Measurements from ENCODE around the gene SMIM9.
A peak's percentile ranks its signal among the peaks of the same experiment; 100 is the strongest.

The SMIM9 gene

DNA sequence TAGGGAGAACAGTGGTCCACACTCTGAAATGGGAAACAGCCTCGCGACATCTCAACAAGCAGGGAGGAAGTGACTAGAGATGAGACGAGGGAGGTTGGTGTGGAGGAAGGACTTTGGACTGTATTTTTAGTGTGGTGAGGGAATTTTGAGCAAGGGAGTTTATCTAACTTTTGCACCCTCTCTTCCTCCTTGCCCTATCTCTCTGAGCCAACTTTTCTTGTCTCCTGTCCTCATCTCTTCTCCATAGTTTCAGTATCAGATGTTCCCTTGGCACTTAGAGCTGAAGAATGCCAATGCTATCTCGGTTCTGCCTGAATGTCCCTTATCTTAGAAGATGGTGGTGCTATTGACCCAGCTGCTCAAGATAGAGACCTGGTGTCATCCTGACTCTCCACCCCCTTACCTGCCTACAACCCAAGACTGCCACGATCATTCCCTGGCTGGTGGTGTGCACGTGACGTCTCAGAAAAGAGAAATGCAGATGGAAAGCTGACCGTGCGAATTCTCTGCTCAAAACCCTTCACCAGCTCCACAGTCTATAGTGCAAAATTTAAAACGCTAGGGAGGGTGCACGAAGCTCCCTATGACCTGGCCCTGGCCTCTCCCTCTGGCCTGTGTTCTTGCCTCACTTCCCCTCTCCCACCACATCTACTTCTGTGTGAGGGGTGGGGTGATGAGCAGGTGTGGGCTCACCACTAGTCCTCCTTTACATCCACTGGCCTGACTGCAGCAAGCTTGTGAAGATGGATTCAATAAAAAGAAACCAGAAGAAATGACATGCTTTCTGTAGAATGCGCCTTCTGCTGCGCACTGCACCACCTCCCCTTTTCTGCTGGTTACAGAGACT is 50.1 kb downstream of the SMIM9 start:
- Mint-ChIP-seq H3K27me3 (ENCODE audit: low read depth) (no peaks in the 10 kb centered on the region), H3K4me3 (peak overlapping the region; percentile 76), H3K9me3 (no peaks in the 10 kb centered on the region), H3K27ac (peak overlapping the region; percentile 74), H3K36me3 (ENCODE audit: low read depth) (peaks cover 42% of the 10 kb centered on the region), H3K4me1 (ENCODE audit: low read depth) (peaks cover 20% of the 10 kb centered on the region)
- DNase-seq (ENCODE audit: low spot score), result no peak

DNA sequence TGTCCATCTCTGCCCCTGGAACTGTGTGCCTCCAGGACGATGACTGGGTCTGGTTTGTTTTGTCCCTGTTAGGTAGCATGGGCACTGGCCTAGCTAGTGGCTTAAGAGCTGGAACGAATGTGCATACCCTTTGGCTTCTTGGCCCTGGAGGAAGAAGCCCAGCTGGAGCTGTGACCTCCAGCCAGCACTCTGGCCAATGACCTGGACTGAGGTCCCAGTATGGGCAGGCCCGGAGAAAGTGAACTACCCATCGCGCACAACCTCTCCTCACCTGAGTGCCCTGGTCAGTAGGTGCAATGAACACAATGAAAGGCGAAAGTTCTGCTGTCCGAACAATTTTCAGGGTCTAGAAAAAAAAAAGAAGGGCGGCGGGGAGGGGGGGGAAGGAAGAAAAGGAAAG is 53.5 kb downstream of the SMIM9 start:
- peaks cover 21% of the 10 kb centered on the region for H3K4me1 Mint-ChIP-seq (ENCODE audit: low read depth)
- no peak for DNase-seq (ENCODE audit: low spot score)
- H3K27ac Mint-ChIP-seq, result no peak overlapping the region
- no peaks in the 10 kb centered on the region for H3K9me3 Mint-ChIP-seq
- peaks cover 52% of the 10 kb centered on the region for H3K36me3 Mint-ChIP-seq (ENCODE audit: low read depth)
- H3K27me3 Mint-ChIP-seq (ENCODE audit: low read depth), result no peaks in the 10 kb centered on the region
- H3K4me3 Mint-ChIP-seq, result no peak overlapping the region

DNA sequence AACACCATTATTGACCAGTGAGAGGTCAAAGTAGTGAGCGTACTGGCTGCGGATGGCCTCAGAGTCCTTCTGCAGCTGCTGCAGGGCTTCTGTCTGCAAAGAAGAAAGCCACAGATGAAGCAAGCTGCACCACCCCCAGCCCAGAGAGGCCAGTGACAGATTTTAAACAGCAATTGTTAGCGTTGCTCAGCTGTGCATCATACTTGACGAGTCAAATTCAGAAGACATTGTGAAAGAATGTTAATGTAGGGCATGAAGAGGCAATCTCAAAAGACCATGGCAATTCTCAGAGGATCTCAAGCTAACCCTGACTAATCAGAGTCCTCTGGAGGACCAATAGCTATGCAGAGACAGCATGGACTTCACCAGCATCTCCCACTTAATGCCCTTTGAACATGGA is 55.2 kb downstream of the SMIM9 start:
- H3K9me3 Mint-ChIP-seq, result no peaks in the 10 kb centered on the region
- no peaks in the 10 kb centered on the region for H3K27me3 Mint-ChIP-seq (ENCODE audit: low read depth)
- peaks cover 56% of the 10 kb centered on the region for H3K36me3 Mint-ChIP-seq (ENCODE audit: low read depth)
- H3K27ac Mint-ChIP-seq, result no peak overlapping the region
- H3K4me1 Mint-ChIP-seq (ENCODE audit: low read depth), result peaks cover 24% of the 10 kb centered on the region
- DNase-seq (ENCODE audit: low spot score), result no peak
- no peak overlapping the region for H3K4me3 Mint-ChIP-seq

DNA sequence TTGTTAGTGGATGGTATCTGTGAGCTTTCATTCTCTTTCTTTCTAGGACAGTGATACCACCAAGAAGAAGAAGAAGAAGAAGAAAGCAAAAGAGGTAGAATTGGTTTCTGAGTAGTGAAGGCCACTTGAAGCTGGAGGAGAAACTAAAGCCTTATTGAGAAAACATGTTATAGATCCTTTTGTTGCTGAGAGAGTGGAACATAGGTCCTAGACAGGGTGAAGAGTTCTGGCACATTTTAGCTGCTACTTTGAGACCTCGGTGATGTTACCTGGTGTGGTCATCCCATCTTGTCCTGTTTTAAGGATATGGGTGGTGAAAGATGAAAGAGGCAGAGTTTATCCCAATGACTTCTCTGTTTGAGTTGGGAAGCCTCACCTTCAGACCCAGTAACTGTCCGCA is 57.7 kb downstream of the SMIM9 start:
- Mint-ChIP-seq H3K36me3 (ENCODE audit: low read depth) (peaks cover 59% of the 10 kb centered on the region), H3K9me3 (no peaks in the 10 kb centered on the region), H3K27me3 (ENCODE audit: low read depth) (no peaks in the 10 kb centered on the region), H3K4me1 (ENCODE audit: low read depth) (peaks cover 11% of the 10 kb centered on the region), H3K27ac (no peak overlapping the region), H3K4me3 (no peak overlapping the region)
- no peak for DNase-seq (ENCODE audit: low spot score)

DNA sequence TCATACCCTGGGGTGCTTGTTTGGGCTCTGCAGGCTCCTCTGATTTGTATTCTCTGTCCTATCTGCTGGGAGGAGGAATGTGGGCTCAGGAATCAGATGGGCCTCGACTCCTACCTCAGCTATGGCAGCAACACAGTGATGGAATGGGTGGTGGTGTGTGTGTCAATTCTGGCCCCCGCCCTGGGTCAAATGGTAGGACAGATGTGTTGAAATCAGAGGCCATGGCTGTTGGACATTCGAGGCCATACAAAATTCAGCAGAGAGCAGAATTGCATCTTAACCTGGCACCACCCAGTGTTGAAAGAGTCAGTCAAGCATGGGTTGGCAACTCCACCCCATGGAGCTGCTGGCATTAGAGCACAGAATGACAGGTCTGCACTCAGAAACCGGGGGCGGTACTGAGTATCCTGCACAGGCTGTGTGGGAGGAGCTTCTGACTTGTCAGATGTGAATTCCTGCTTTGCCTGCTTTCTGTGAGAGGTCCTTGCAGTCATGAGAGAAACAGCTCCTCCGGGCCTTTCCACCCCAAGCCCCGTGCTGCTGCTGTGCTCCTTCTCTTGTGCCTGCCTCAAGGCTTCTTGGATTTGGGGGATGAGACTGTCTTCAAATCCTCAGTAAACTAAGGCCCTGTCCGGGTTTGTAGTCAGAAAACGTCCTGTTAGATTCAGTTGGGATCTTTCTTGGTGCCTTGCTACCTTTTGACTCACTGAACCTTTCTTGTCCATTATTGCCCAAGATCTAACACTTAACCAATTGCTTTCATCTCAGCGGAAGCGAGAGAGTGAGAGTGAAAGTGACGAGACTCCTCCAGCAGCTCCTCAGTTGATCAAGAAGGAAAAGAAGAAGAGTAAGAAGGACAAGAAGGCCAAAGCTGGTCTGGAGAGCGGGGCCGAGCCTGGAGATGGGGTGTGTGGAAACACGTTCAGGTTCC is 58.8 kb downstream of the SMIM9 start:
- Mint-ChIP-seq H3K9me3 (no peaks in the 10 kb centered on the region), H3K36me3 (ENCODE audit: low read depth) (peaks cover 60% of the 10 kb centered on the region), H3K27ac (no peak overlapping the region), H3K4me1 (ENCODE audit: low read depth) (peaks cover 10% of the 10 kb centered on the region), H3K27me3 (ENCODE audit: low read depth) (no peaks in the 10 kb centered on the region), H3K4me3 (no peak overlapping the region)
- DNase-seq (ENCODE audit: low spot score), result peak; percentile 38

DNA sequence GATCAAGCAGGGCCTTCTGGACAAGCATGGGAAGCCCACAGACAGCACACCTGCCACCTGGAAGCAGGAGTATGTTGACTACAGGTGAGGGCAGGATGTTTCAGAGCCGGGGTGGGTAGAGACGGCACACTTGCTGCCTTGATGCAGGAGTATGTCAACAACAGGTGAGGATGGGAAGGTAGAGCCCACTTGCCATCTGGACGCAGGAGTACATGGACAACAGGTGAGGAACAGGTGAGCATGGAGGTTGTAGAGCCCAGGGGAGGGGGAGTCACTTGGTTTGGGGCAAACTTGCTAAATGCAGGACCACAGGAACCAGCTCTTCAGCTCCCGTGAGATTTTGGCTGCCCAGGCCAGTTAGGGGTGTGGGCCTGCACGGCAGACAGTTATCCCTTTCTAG is 59.8 kb downstream of the SMIM9 start:
- Mint-ChIP-seq H3K27ac (no peak overlapping the region), H3K36me3 (ENCODE audit: low read depth) (peaks cover 63% of the 10 kb centered on the region), H3K4me3 (no peak overlapping the region), H3K9me3 (no peaks in the 10 kb centered on the region), H3K4me1 (ENCODE audit: low read depth) (peaks cover 10% of the 10 kb centered on the region), H3K27me3 (ENCODE audit: low read depth) (no peaks in the 10 kb centered on the region)
- DNase-seq (ENCODE audit: low spot score), result no peak

Measured in T-helper 2 cell treated with Interferon-gamma antibody and Interleukin-4, amounts not matched to agents 5 μg/mL and 100 μg/mL, for 36 hours (primary cell).